Trophoblast cell (in vitro differentiated cells and primary cell): ENCODE results near the gene PNMT.

Experiments
- DNase-seq, 2 donors: peaks; one replicate each; pipeline ENCODE4 v3.0.0-alpha.2; 2016
- H2AFZ ChIP-seq: 2 replicates; pipeline ENCODE4 v1.6.1; 2013; ENCODE audit warnings: low read length, moderate library complexity, mild to moderate bottlenecking; ENCODE audit not compliant: insufficient read depth, poor library complexity
- H2AK5ac ChIP-seq: 2 replicates; pipeline ENCODE4 v1.6.1; 2013; ENCODE audit warnings: mild to moderate bottlenecking, low read length
- H2BK120ac ChIP-seq: 2 replicates; pipeline ENCODE4 v1.6.1; 2013; ENCODE audit warnings: low read length, mild to moderate bottlenecking, moderate library complexity; ENCODE audit not compliant: insufficient read depth, poor library complexity
- H2BK12ac ChIP-seq: 2 replicates; pipeline ENCODE4 v1.6.1; 2013; ENCODE audit warnings: mild to moderate bottlenecking, low read length, moderate library complexity
- H2BK5ac ChIP-seq: 2 replicates; pipeline ENCODE4 v1.6.1; 2013; ENCODE audit warnings: low read length, low read depth, moderate library complexity, mild to moderate bottlenecking; ENCODE audit not compliant: poor library complexity
- H3K14ac ChIP-seq: 2 replicates; pipeline ENCODE4 v1.6.1; 2013; ENCODE audit warnings: mild to moderate bottlenecking, low read length
- H3K18ac ChIP-seq: 2 replicates; pipeline ENCODE4 v1.6.1; 2013; ENCODE audit warnings: mild to moderate bottlenecking, low read length
- H3K23ac ChIP-seq: 2 replicates; pipeline ENCODE4 v1.6.1; 2013; ENCODE audit warnings: low read length
- H3K27ac ChIP-seq: 2 replicates; pipeline ENCODE4 v1.5.1; 2013; ENCODE audit warnings: low read depth, mild to moderate bottlenecking, inconsistent platforms, low read length, moderate library complexity
- H3K27me3 ChIP-seq: 2 replicates; pipeline ENCODE4 v1.6.1; 2013; ENCODE audit warnings: inconsistent platforms, mild to moderate bottlenecking, low read length, moderate library complexity; ENCODE audit not compliant: insufficient read depth
- H3K36me3 ChIP-seq, 2 experiments: 1 replicate in 1 of 2; 2 replicates in 1 of 2; pipeline ENCODE4 v1.6.1; 2013; ENCODE audit warnings: low read length in 2 of 2, mild to moderate bottlenecking in 2 of 2, moderate library complexity in 1 of 2; ENCODE audit not compliant: insufficient read depth in 2 of 2, control insufficient read depth in 1 of 2
- H3K4ac ChIP-seq: 2 replicates; pipeline ENCODE4 v1.6.1; 2013; ENCODE audit warnings: low read depth, mild to moderate bottlenecking, low read length, moderate library complexity
- H3K4me1 ChIP-seq, 2 experiments: 1 replicate in 1 of 2; 2 replicates in 1 of 2; pipeline ENCODE4 v1.6.1; 2013; ENCODE audit warnings: low read length in 2 of 2, mild to moderate bottlenecking in 2 of 2, moderate library complexity in 1 of 2; ENCODE audit not compliant: insufficient read depth in 2 of 2, control insufficient read depth in 1 of 2
- H3K4me2 ChIP-seq: 2 replicates; pipeline ENCODE4 v1.6.1; 2013; ENCODE audit warnings: inconsistent platforms, mild to moderate bottlenecking, low read length, moderate library complexity
- H3K4me3 ChIP-seq: 2 replicates; pipeline ENCODE4 v1.5.1; 2013; ENCODE audit warnings: mild to moderate bottlenecking, low read depth, low read length, inconsistent platforms
- H3K79me1 ChIP-seq: one replicate; pipeline ENCODE4 v1.6.1; 2013; ENCODE audit warnings: low read length
- H3K79me2 ChIP-seq: 2 replicates; pipeline ENCODE4 v1.6.1; 2013; ENCODE audit warnings: low read length, mild to moderate bottlenecking; ENCODE audit not compliant: control insufficient read depth, insufficient read depth, poor library complexity
- H3K9ac ChIP-seq: 2 replicates; pipeline ENCODE4 v1.6.1; 2013; ENCODE audit warnings: mild to moderate bottlenecking, low read length
- H3K9me3 ChIP-seq: 2 replicates; pipeline ENCODE4 v1.6.1; 2013; ENCODE audit warnings: low read depth, mild to moderate bottlenecking, control low read depth, inconsistent platforms, low read length; ENCODE audit not compliant: insufficient read depth
- H4K12ac ChIP-seq: 2 replicates; pipeline ENCODE4 v1.6.1; 2013; ENCODE audit warnings: low read depth, mild to moderate bottlenecking, low read length, moderate library complexity
- H4K8ac ChIP-seq: 2 replicates; pipeline ENCODE4 v1.6.1; 2013; ENCODE audit warnings: low read depth, mild to moderate bottlenecking, low read length, moderate library complexity
- H4K91ac ChIP-seq: one replicate; pipeline ENCODE4 v1.6.1; 2013; ENCODE audit warnings: low read depth, mild to moderate bottlenecking, low read length, moderate library complexity
- WGBS: extraction: QIAGEN DNeasy Blood & Tissue Kit; methylation state at CpG from one replicate; pipeline ENCODE4 v1.1.7; 2013; ENCODE audit warnings: missing lambda C conversion rate; ENCODE audit not compliant: insufficient read length, insufficient coverage; ENCODE audit errors: extremely low coverage; 5-methylcytosine and 5-hydroxymethylcytosine counted together

PNMT gene

DNA sequence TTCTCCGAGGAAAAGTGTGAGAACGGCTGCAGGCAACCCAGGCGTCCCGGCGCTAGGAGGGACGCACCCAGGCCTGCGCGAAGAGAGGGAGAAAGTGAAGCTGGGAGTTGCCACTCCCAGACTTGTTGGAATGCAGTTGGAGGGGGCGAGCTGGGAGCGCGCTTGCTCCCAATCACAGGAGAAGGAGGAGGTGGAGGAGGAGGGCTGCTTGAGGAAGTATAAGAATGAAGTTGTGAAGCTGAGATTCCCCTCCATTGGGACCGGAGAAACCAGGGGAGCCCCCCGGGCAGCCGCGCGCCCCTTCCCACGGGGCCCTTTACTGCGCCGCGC lies 31.5 kb downstream of the PNMT start, which contains the start of gene ERBB2:
Gene ERBB2, plus strand, starts transcription at position 247 of the 330 bp plus-strand sequence. CDS start 175 bp downstream, outside the sequence.
- WGBS: no CpG with 5 or more reads among the region's 20 CpGs
- Histone ChIP-seq H2BK12ac (no peak within 1 kb of the TSS), H4K8ac (peak within 1 kb of the TSS; percentile 83), H2BK120ac (peak within 1 kb of the TSS; percentile 82), H4K12ac (peak within 1 kb of the TSS; percentile 76), H3K36me3 (no peaks in the 10 kb centered on the region), H3K27ac (no peak within 1 kb of the TSS), H2BK5ac (peak within 1 kb of the TSS; percentile 58), H4K91ac (peak within 1 kb of the TSS; percentile 78), H3K9me3 (no peaks in the 10 kb centered on the region), H3K18ac (peak within 1 kb of the TSS; percentile 93), H3K23ac (no peak within 1 kb of the TSS), H3K14ac (peak within 1 kb of the TSS; percentile 89), H2AFZ (peak within 1 kb of the TSS; percentile 85), H3K79me1 (peaks cover 11% of the 10 kb centered on the region), H2AK5ac (no peak within 1 kb of the TSS), H3K9ac (peak within 1 kb of the TSS; percentile 76), H3K4me2 (peak within 1 kb of the TSS; percentile 89), H3K79me2 (peaks cover 5% of the 10 kb centered on the region), H3K27me3 (no peaks in the 10 kb centered on the region), H3K4me3 (peak within 1 kb of the TSS; percentile 86), H3K4me1 (peaks cover 17 to 23% of the 10 kb centered on the region in 2 experiments), H3K4ac (peak within 1 kb of the TSS; percentile 88)
- DNase-seq: peak; percentile 69 to 75

- H4K8ac ChIP-seq: peak overlapping the region; percentile 83
- H3K79me2 ChIP-seq: peaks cover 5% of the 10 kb centered on the region
- peak overlapping the region; percentile 82 for H2BK120ac ChIP-seq
- peak overlapping the region; percentile 89 for H3K4me2 ChIP-seq
- H2AK5ac ChIP-seq: no peak overlapping the region
- H3K4me3 ChIP-seq: peak overlapping the region; percentile 86
- peak; percentile 29 to 49 for DNase-seq
- peak overlapping the region; percentile 58 for H2BK5ac ChIP-seq
- H2BK12ac ChIP-seq: no peak overlapping the region
- H3K36me3 ChIP-seq: no peaks in the 10 kb centered on the region
- no CpG with 5 or more reads among the region's 57 CpGs for WGBS
- peaks cover 14 to 23% of the 10 kb centered on the region in 2 experiments for H3K4me1 ChIP-seq
- no peak overlapping the region for H3K23ac ChIP-seq
- H3K14ac ChIP-seq: peak overlapping the region; percentile 89
- peak overlapping the region; percentile 93 for H3K18ac ChIP-seq
- no peaks in the 10 kb centered on the region for H3K9me3 ChIP-seq
- peak overlapping the region; percentile 76 for H3K9ac ChIP-seq
- peak overlapping the region; percentile 85 for H2AFZ ChIP-seq
- no peak overlapping the region for H3K27ac ChIP-seq
- H3K79me1 ChIP-seq: peaks cover 11% of the 10 kb centered on the region
- H4K91ac ChIP-seq: peak overlapping the region; percentile 78
- no peaks in the 10 kb centered on the region for H3K27me3 ChIP-seq
- H4K12ac ChIP-seq: peak overlapping the region; percentile 52
- H3K4ac ChIP-seq: peak overlapping the region; percentile 88
These were observed 32.1 kb downstream of the PNMT start for GRCh38 chr17:39700148-39700987.

GRCh38 chr17:39701012-39701783 lies 32.9 kb downstream of the PNMT start:
- H3K4me3 ChIP-seq: peak overlapping the region; percentile 34
- H3K79me2 ChIP-seq: peaks cover 5% of the 10 kb centered on the region
- no peak overlapping the region for H2BK12ac ChIP-seq
- H4K91ac ChIP-seq: no peak overlapping the region
- no peak overlapping the region for H3K23ac ChIP-seq
- H3K27ac ChIP-seq: no peak overlapping the region
- H3K4ac ChIP-seq: no peak overlapping the region
- no peak for DNase-seq
- H4K8ac ChIP-seq: no peak overlapping the region
- peak overlapping the region; percentile 89 for H3K4me2 ChIP-seq
- H3K36me3 ChIP-seq: no peaks in the 10 kb centered on the region
- no peak overlapping the region for H2BK5ac ChIP-seq
- H3K18ac ChIP-seq: no peak overlapping the region
- H3K14ac ChIP-seq: no peak overlapping the region
- H3K9me3 ChIP-seq: peaks cover 2% of the 10 kb centered on the region
- peaks cover 8% of the 10 kb centered on the region for H3K79me1 ChIP-seq
- peak overlapping the region; percentile 13 for H3K9ac ChIP-seq
- H3K4me1 ChIP-seq: peaks cover 7 to 21% of the 10 kb centered on the region in 2 experiments
- no peak overlapping the region for H4K12ac ChIP-seq
- no peak overlapping the region for H2AK5ac ChIP-seq
- no CpG with 5 or more reads among the region's 10 CpGs for WGBS
- no peaks in the 10 kb centered on the region for H3K27me3 ChIP-seq
- H2AFZ ChIP-seq: no peak overlapping the region
- H2BK120ac ChIP-seq: no peak overlapping the region

GRCh38 chr17:39701784-39702422 lies 33.6 kb downstream of the PNMT start:
- Histone ChIP-seq H3K4me2 (peak overlapping the region; percentile 89), H3K4ac (no peak overlapping the region), H2BK12ac (no peak overlapping the region), H4K91ac (no peak overlapping the region), H3K79me2 (peaks cover 5% of the 10 kb centered on the region), H2BK5ac (no peak overlapping the region), H3K9me3 (peaks cover 3% of the 10 kb centered on the region), H3K4me3 (peak overlapping the region; percentile 38), H3K27me3 (no peaks in the 10 kb centered on the region), H3K14ac (no peak overlapping the region), H4K8ac (no peak overlapping the region), H3K36me3 (peaks cover 1 to 2% of the 10 kb centered on the region in 2 experiments), H2AFZ (no peak overlapping the region), H2BK120ac (no peak overlapping the region), H2AK5ac (no peak overlapping the region), H3K23ac (no peak overlapping the region), H3K4me1 (peaks cover 7 to 21% of the 10 kb centered on the region in 2 experiments), H3K18ac (no peak overlapping the region), H3K79me1 (peaks cover 8% of the 10 kb centered on the region), H3K9ac (no peak overlapping the region), H4K12ac (no peak overlapping the region), H3K27ac (no peak overlapping the region)
- peak in 1 of 2 donors; percentile 49 for DNase-seq
- WGBS: no CpG with 5 or more reads among the region's 4 CpGs
